Measurements from ENCODE around the gene GNL2. TPM values are rescaled to one million over a fixed set of nuclear protein-coding genes. Genes with fewer than 3 reads are reported as not detected.
A peak's percentile ranks its signal among the peaks of the same experiment; 100 is the strongest.

The GNL2 gene
- total RNA-seq, 2 experiments from 2014 or later, result 43.4 to 44.5 TPM

GRCh38 chr1:37601441-37601840, 5.7 kb upstream of the GNL2 start:
- POLR2A ChIA-PET, result no interaction called here
- Histone ChIP-seq H3K36me3 (ENCODE audit: insufficient read depth, low read length) (no peaks in the 10 kb centered on the region), H3K9me3 (ENCODE audit: control insufficient read depth in 1 of 2, insufficient read depth in 1 of 2, low read length in 2 of 2) (no peaks in the 10 kb centered on the region), H3K4me1 (ENCODE audit: insufficient read depth, low read length) (peaks cover 7% of the 10 kb centered on the region), H3K27me3 (ENCODE audit: control insufficient read depth in 1 of 2, insufficient read depth in 2 of 2, low read length in 2 of 2) (no peaks in the 10 kb centered on the region), H3K27ac (ENCODE audit: low read depth in 1 of 2, low read length in 2 of 2) (no peak overlapping the region), H3K4me3 (ENCODE audit: low read length) (no peak overlapping the region)
- Mint-ChIP-seq H3K9me3 (no peaks in the 10 kb centered on the region), H3K27me3 (peaks cover 11% of the 10 kb centered on the region), H3K27ac (no peak overlapping the region), H3K36me3 (ENCODE audit: low read depth) (no peaks in the 10 kb centered on the region), H3K4me3 (no peak overlapping the region), H3K4me1 (ENCODE audit: low read depth) (peaks cover 2% of the 10 kb centered on the region)
- CTCF ChIA-PET, result interaction anchor here (3.1 kb wide), 1 partner anchor 79 kb away, joined by 54 read pairs; no protein-coding TSS in a partner anchor
- no peak for DNase-seq
- intact Hi-C loops (cut with DNase I, micrococcal nuclease), result loop anchor here in 1 of 2 experiments (5.0 kb wide), 1 partner anchor 1236 kb away; no protein-coding TSS in a partner anchor
- no peak for TF ChIP-seq CTCF (IDR thresholded peaks at IDR 0.05)
- ATAC-seq (ENCODE audit: poor library complexity), result no peak

GRCh38 chr1:37599940-37600339, 4.2 kb upstream of the GNL2 start:
- peaks cover 17% of the 10 kb centered on the region for H3K4me1 Mint-ChIP-seq (ENCODE audit: low read depth)
- intact Hi-C loops (cut with DNase I, micrococcal nuclease), result loop anchor here (5.0 kb wide), 3 partner anchors 207 to 1237 kb away; partner anchors contain the start of genes MTF1 (in 2 of the 2), C1orf122 (in 1 of the 2) and YRDC (in 1 of the 2)
- ChIA-PET POLR2A (no interaction called here), CTCF (no interaction called here)
- no peak for ATAC-seq (ENCODE audit: poor library complexity)
- Histone ChIP-seq H3K4me3 (ENCODE audit: low read length) (no peak overlapping the region), H3K4me1 (ENCODE audit: insufficient read depth, low read length) (peaks cover 18% of the 10 kb centered on the region), H3K36me3 (ENCODE audit: insufficient read depth, low read length) (no peaks in the 10 kb centered on the region), H3K27me3 (ENCODE audit: control insufficient read depth in 1 of 2, insufficient read depth in 2 of 2, low read length in 2 of 2) (no peaks in the 10 kb centered on the region), H3K9me3 (ENCODE audit: control insufficient read depth in 1 of 2, insufficient read depth in 1 of 2, low read length in 2 of 2) (no peaks in the 10 kb centered on the region), H3K27ac (ENCODE audit: low read depth in 1 of 2, low read length in 2 of 2) (no peak overlapping the region)
- no peak for DNase-seq
- TF ChIP-seq CTCF (IDR thresholded peaks at IDR 0.05), result no peak
- peaks cover 12% of the 10 kb centered on the region for H3K36me3 Mint-ChIP-seq (ENCODE audit: low read depth)
- H3K27ac Mint-ChIP-seq, result no peak overlapping the region
- H3K9me3 Mint-ChIP-seq, result no peaks in the 10 kb centered on the region
- H3K4me3 Mint-ChIP-seq, result no peak overlapping the region
- peaks cover 10% of the 10 kb centered on the region for H3K27me3 Mint-ChIP-seq

GRCh38 chr1:37596182-37596667, 488 bp upstream of the GNL2 start:
- H3K4me3 ChIP-seq (ENCODE audit: low read length), result peak overlapping the region; percentile 93
- ChIA-PET POLR2A (interaction anchor here (0.6 to 1.4 kb wide), 6 partner anchors 8 to 137 kb away, joined by 3 to 12 read pairs (median 4); partner anchors contain the start of gene SNIP1), CTCF (interaction anchor here (0.6 to 1.8 kb wide), 5 partner anchors 82 to 1320 kb away, joined by 3 to 9 read pairs (median 3); partner anchors contain the start of genes CDCA8 and MEAF6)
- TF ChIP-seq CTCF (IDR thresholded peaks at IDR 0.05), result no peak
- DNase-seq (no peak), ATAC-seq (ENCODE audit: poor library complexity) (peak; percentile 5)
- peak overlapping the region; percentile 93 for H3K27ac Mint-ChIP-seq
- no peaks in the 10 kb centered on the region for H3K27me3 Mint-ChIP-seq
- peaks cover 30% of the 10 kb centered on the region for H3K4me1 Mint-ChIP-seq (ENCODE audit: low read depth)
- no peaks in the 10 kb centered on the region for H3K9me3 ChIP-seq (ENCODE audit: control insufficient read depth in 1 of 2, insufficient read depth in 1 of 2, low read length in 2 of 2)
- H3K36me3 Mint-ChIP-seq (ENCODE audit: low read depth), result peaks cover 38% of the 10 kb centered on the region
- intact Hi-C loops (cut with DNase I, micrococcal nuclease), result loop anchor here (1.0 to 5.0 kb wide), 3 partner anchors 42 to 261 kb away; partner anchors contain the start of genes MTF1 (in 2 of the 2), C1orf122 (in 1 of the 2), SNIP1 (in 1 of the 2) and YRDC (in 1 of the 2)
- no peaks in the 10 kb centered on the region for H3K27me3 ChIP-seq (ENCODE audit: control insufficient read depth in 1 of 2, insufficient read depth in 2 of 2, low read length in 2 of 2)
- H3K36me3 ChIP-seq (ENCODE audit: insufficient read depth, low read length), result peaks cover 21% of the 10 kb centered on the region
- peak overlapping the region; percentile 97 for H3K4me3 Mint-ChIP-seq
- no peaks in the 10 kb centered on the region for H3K9me3 Mint-ChIP-seq
- H3K27ac ChIP-seq (ENCODE audit: low read depth in 1 of 2, low read length in 2 of 2), result peak overlapping the region; percentile 75 to 90
- H3K4me1 ChIP-seq (ENCODE audit: insufficient read depth, low read length), result peaks cover 22% of the 10 kb centered on the region
